Hepatocyte (in vitro differentiated cells): ENCODE measurements around the gene KRTAP21-2. TPM values are rescaled to one million over a fixed set of nuclear protein-coding genes. Genes with fewer than 3 reads are reported as not detected.

Source experiments
- DNase-seq: peaks from one replicate; pipeline ENCODE4 v3.0.0-alpha.2; 2016; ENCODE audit warnings: low spot score
- H2AFZ ChIP-seq: fragments of 200-600 bp; sonication (generic); 2 replicates; pipeline ENCODE4 v1.6.0; 2016; ENCODE audit warnings: antibody characterized with exemption, mild to moderate bottlenecking
- H3K27ac ChIP-seq: fragments of 200-600 bp; sonication (generic); 2 replicates; pipeline ENCODE4 v1.5.1; 2016; ENCODE audit warnings: mild to moderate bottlenecking
- H3K27me3 ChIP-seq: fragments of 200-600 bp; sonication (generic); 2 replicates; pipeline ENCODE4 v1.6.1; 2016
- H3K36me3 ChIP-seq: fragments of 200-600 bp; sonication (generic); replicated peaks from 2 replicates; pipeline ENCODE4 v1.5.1; 2016; ENCODE audit warnings: low read depth; ENCODE audit not compliant: insufficient read depth
- H3K4me1 ChIP-seq: fragments of 200-600 bp; sonication (generic); 2 replicates; pipeline ENCODE4 v1.5.1; 2016; ENCODE audit warnings: mild to moderate bottlenecking, moderate library complexity; ENCODE audit not compliant: insufficient read depth
- H3K4me2 ChIP-seq: fragments of 200-600 bp; sonication (generic); 2 replicates; pipeline ENCODE4 v1.6.0; 2016
- H3K4me3 ChIP-seq: fragments of 200-600 bp; sonication (generic); 2 replicates; pipeline ENCODE4 v1.5.1; 2016; ENCODE audit warnings: mild to moderate bottlenecking
- H3K79me2 ChIP-seq: fragments of 200-600 bp; sonication (generic); 2 replicates; pipeline ENCODE4 v1.6.0; 2017; ENCODE audit warnings: mild to moderate bottlenecking
- H3K9me2 ChIP-seq: fragments of 200-600 bp; sonication (generic); replicated peaks from 2 replicates; pipeline ENCODE4 v1.6.0; 2017; ENCODE audit warnings: mild to moderate bottlenecking; ENCODE audit not compliant: insufficient read depth
- H3K9me3 ChIP-seq: fragments of 200-600 bp; sonication (generic); 2 replicates; pipeline ENCODE4 v1.5.1; 2016; ENCODE audit warnings: low read depth, mild to moderate bottlenecking
- H4K20me1 ChIP-seq: fragments of 200-600 bp; sonication (generic); 2 replicates; pipeline ENCODE4 v1.6.0; 2016; ENCODE audit warnings: mild to moderate bottlenecking; ENCODE audit not compliant: insufficient read depth, poor library complexity, severe bottlenecking
- EZH2 ChIP-seq: fragments of 200-600 bp; sonication (generic); IDR thresholded peaks from 2 replicates; pipeline ENCODE4 v1.6.1; 2016; ENCODE audit warnings: antibody characterized with exemption, mild to moderate bottlenecking, borderline replicate concordance
- EZH2phosphoT487 ChIP-seq: fragments of 200-600 bp; sonication (generic); IDR thresholded peaks from one replicate; pipeline ENCODE4 v1.6.1; 2018; ENCODE audit warnings: antibody characterized with exemption, mild to moderate bottlenecking, low read depth, moderate library complexity; ENCODE audit not compliant: unreplicated experiment, severe bottlenecking
- WGBS: methylation state at CpG from one replicate; pipeline ENCODE4 v1.1.6; 2016; ENCODE audit warnings: low lambda C conversion rate; ENCODE audit errors: missing lambda C conversion rate; 5-methylcytosine and 5-hydroxymethylcytosine counted together
- polyA plus RNA-seq: library from polyadenylated mRNA; unstranded; fragments of >200 nt; fragmentation: Nextera tagmentation; extraction: Ambion mirVana; gene quantifications from 2 replicates; pipeline ENCODE4 v1.2.1, GENCODE V29; 2016
- total RNA-seq: library from RNA; depleted of rRNA; stranded (reverse); fragments of >200 nt; gene quantifications from 2 replicates; pipeline ENCODE4 v1.2.3, GENCODE V29; 2014
- TF ChIP-seq, protein P1 (sequence below): fragments of 200-600 bp; sonication (generic); IDR thresholded peaks from 2 replicates; pipeline ENCODE4 v1.5.1; 2016; ENCODE audit warnings: antibody characterized with exemption, mild to moderate bottlenecking; ENCODE audit not compliant: poor library complexity

Gene KRTAP21-2
- total and polyA plus RNA-seq, 2 experiments from 2014 or later, result not detected

- Histone ChIP-seq H3K4me2 (no peak within 1 kb of the TSS), H3K9me3 (no peaks in the 10 kb centered on the region)
Observed at GRCh38 chr21:30718239-30718909, 28.7 kb downstream of the KRTAP21-2 start, which contains the start of gene KRTAP21-3. Gene KRTAP21-3, minus strand, starts transcription at chr21:30718777. Its CDS starts 18 bp downstream, at chr21:30718759.

DNA sequence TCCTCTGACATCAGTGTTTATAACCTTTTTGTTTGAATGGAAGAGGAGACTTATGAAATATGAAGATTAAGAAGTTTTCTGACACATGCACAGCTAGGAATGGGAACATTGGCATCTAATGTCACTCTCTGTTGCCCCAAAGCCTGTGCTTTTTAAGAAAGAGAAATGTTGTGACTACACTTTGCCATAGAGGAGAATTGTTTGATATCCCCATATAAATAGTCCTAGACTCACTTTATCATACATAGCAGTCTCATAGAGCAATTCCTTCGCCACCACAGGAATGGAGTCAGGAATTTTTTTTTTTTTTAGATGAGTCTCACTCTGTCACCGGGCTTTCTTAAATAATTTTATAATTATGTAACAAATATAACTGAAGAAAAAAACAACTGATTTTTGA, 30.0 kb downstream of the KRTAP21-2 start:
- Histone ChIP-seq H3K9me2 (no peaks in the 10 kb centered on the region), H2AFZ (no peak overlapping the region), H3K36me3 (no peaks in the 10 kb centered on the region), H4K20me1 (no peaks in the 10 kb centered on the region), H3K4me3 (no peak overlapping the region), H3K4me2 (no peak overlapping the region), H3K27me3 (no peaks in the 10 kb centered on the region), H3K79me2 (no peaks in the 10 kb centered on the region), H3K27ac (no peak overlapping the region), H3K4me1 (no peaks in the 10 kb centered on the region), H3K9me3 (peaks cover 3% of the 10 kb centered on the region)
- WGBS, result 82% methylated on average over 2 of the region's 2 CpGs
- TF ChIP-seq, protein P1, sequence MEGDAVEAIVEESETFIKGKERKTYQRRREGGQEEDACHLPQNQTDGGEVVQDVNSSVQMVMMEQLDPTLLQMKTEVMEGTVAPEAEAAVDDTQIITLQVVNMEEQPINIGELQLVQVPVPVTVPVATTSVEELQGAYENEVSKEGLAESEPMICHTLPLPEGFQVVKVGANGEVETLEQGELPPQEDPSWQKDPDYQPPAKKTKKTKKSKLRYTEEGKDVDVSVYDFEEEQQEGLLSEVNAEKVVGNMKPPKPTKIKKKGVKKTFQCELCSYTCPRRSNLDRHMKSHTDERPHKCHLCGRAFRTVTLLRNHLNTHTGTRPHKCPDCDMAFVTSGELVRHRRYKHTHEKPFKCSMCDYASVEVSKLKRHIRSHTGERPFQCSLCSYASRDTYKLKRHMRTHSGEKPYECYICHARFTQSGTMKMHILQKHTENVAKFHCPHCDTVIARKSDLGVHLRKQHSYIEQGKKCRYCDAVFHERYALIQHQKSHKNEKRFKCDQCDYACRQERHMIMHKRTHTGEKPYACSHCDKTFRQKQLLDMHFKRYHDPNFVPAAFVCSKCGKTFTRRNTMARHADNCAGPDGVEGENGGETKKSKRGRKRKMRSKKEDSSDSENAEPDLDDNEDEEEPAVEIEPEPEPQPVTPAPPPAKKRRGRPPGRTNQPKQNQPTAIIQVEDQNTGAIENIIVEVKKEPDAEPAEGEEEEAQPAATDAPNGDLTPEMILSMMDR, result no peak
- TF ChIP-seq EZH2phosphoT487 (no peak), EZH2 (no peak)
- no peak for DNase-seq

More at GRCh38 chr21:30718239-30718909, 28.7 kb downstream of the KRTAP21-2 start, which contains the start of gene KRTAP21-3:
- Histone ChIP-seq H3K4me3 (no peak within 1 kb of the TSS), H3K79me2 (no peaks in the 10 kb centered on the region), H2AFZ (no peak within 1 kb of the TSS), H3K36me3 (no peaks in the 10 kb centered on the region), H3K4me1 (no peaks in the 10 kb centered on the region), H4K20me1 (no peaks in the 10 kb centered on the region), H3K27me3 (no peaks in the 10 kb centered on the region), H3K9me2 (no peaks in the 10 kb centered on the region), H3K27ac (no peak within 1 kb of the TSS)
- TF ChIP-seq, protein P1, result no peak
- TF ChIP-seq EZH2phosphoT487 (no peak), EZH2 (no peak)
- DNase-seq, result peak; percentile 3
- WGBS, result 85% methylated on average over 3 of the region's 3 CpGs

GRCh38 chr21:30714946-30715345, 32.1 kb downstream of the KRTAP21-2 start:
- H3K36me3 ChIP-seq, result no peaks in the 10 kb centered on the region
- H3K79me2 ChIP-seq, result no peaks in the 10 kb centered on the region
- H3K27me3 ChIP-seq, result no peaks in the 10 kb centered on the region
- peaks cover 3% of the 10 kb centered on the region for H3K9me3 ChIP-seq
- no peak overlapping the region for H2AFZ ChIP-seq
- DNase-seq, result no peak
- no peak overlapping the region for H3K27ac ChIP-seq
- no peak overlapping the region for H3K4me3 ChIP-seq
- no peaks in the 10 kb centered on the region for H3K9me2 ChIP-seq
- WGBS, result 78% methylated on average over 2 of the region's 2 CpGs
- H3K4me2 ChIP-seq, result no peak overlapping the region
- no peaks in the 10 kb centered on the region for H4K20me1 ChIP-seq
- H3K4me1 ChIP-seq, result no peaks in the 10 kb centered on the region
- TF ChIP-seq, protein P1, result no peak
- TF ChIP-seq EZH2, result no peak
- TF ChIP-seq EZH2phosphoT487, result no peak
